ENCODE data around the gene PRODH.
"Not testable (repeated sequence)": the region's sequence is repeated elsewhere in the genome, so short reads cannot be mapped to it uniquely, and the experiment has no call there.

PRODH gene

DNA sequence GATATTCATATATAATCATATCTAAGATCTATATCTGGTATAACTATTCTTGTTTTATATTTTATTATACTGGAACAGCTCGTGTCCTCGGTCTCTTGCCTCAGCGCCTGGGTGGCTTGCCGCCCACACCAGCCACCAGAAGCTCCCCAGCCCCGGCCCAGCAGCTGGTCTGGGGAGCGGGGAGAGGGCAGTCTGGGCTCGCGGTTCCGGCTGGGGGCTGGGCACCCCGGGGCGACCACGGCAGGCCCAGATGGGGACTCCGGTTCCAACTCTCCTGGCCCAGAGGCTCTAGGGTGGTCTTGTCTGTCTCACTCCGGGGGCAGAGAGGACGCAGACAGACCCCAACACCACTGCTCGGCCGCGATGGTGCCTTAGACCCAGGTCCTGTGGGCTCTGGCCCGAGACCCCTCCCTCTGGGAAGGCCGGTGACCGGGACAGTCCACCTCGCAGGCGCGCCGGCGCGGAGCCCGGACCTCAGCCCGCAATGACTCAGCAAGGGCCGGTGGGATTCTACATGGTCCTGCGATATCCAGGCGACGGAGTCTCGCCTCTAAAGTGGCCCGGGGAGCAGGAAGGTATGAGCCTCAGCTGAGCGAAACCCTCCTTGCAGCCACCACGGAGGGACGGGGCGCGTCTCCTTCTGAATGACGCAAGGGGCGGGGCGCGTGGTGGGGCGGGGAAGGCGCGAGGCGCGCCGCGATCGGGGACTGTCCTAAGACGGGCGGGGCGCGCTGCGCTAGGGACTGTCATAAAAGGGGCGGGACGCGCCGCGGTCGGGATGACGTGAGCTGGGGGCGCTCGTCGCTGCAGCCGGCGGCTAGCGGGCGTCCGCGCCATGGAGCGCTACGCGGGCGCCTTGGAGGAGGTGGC is 30.3 kb downstream of the PRODH start, which contains the start of gene DGCR6:
Gene DGCR6, plus strand, starts transcription at position 781 of the 870 bp plus-strand sequence. Its CDS starts 55 bp downstream, at position 836.
- no peak for DNase-seq (ENCODE audit: low spot score)

DNA sequence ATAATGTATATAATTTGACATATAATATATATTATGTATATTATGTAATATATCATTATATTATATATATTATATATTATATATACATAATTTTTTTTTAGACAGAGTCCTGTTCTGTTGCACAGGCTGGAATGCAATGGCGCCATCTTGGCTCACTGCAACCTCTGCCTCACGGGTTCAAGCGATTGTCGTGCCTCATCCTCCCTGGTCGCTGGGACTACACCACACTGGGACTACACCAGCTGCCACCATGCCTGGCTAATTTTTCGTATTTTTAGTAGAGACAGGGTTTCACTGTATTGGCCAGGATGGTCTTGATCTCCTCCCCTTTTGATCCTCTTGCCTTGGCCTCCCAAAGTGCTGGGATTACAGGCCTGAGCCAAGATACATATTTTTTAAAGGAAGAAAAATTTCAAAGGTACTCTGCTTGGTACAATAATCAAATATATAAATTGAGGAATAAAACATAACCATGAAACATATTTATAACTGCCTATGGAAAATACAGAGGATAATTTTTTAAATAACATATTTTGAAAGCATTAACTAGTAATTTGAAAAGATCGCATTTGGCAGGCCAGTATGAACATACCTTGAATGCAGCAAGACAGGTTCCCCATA is 39.9 kb downstream of the PRODH start:
- not testable (repeated sequence) for DNase-seq (ENCODE audit: low spot score)

DNA sequence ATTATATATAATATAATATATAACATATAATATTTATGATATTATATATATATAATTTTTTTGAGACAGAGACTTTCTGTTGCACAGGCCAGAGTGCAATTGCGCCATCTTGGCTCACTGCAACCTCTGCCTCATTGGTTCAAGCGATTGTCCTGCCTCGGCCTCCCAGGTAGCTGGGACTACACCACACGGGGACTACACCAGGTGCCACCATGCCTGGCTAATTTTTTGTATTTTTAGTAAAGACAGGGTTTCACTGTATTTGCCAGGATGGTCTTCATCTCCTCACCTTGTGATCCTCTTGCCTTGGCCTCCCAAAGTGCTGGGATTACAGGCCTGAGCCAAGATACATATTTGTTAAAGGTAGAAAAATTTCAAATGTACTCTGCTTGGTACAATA is 42.3 kb downstream of the PRODH start:
- DNase-seq (ENCODE audit: low spot score): not testable (repeated sequence)

DNA sequence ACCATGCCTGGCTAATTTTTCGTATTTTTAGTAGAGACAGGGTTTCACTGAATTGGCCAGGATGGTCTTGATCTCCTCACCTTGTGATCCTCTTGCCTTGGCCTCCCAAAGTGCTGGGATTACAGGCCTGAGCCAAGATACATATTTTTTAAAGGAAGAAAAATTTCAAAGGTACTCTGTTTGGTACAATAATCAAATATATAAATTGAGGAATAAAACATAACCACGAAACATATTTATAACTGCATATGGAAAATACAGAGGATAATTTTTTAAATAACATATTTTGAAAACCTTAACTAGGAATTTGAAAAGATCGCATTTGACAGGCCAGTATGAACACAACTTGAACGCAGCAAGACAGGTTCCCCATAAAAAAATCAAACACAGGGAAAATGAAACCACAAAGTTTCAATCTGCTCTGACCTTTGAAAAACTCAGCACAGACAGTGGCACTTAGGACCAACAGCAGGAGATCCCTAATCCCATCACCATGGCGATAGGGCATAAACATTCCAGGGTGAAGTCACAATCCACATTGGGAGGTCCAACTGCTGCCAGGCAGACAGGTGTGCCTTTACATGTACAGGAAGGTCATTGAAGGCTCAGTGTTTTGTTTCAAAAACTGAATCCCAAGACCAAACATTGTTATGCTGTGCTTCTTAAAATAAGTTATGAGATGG is 45.4 kb downstream of the PRODH start:
- not testable (repeated sequence) for DNase-seq (ENCODE audit: low spot score)

DNA sequence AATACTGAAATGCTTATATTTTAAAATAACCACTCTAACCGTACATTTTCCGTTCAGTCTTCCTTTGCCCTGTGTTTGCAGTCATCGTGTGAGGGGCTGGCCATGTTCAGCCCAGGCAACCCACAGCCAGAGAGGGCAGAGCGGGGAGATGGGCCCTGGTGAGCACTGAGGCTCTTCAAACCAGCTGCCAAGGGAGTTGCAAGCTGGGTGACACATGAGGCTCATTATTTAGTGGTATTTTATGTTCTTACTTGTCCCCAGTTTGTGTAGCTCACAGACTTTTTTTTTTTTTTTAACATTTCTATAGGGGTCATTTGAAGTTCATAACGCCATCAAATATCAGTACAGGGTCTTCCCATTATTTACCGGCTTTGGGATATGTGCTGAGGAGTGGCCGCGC is 48.0 kb downstream of the PRODH start:
- DNase-seq (ENCODE audit: low spot score): no peak

DNA sequence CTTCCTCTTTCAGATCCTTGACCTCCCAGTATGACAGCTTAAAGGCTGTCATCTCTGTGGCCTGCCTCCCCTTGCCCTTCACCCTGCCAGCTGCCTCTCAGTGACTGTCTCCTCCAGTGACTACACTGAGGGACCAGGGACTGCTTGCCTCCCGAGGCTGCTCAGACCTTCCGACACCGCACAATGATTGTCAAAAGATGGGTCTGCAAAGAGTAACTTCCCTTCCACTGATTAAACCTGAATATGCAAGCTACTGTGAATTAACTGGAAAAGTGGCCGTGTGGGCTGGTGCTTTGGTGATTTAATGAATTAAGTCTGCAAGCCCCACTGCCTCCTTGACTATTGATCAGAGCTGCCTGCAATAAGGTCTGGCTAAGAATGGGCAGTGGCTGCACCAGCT is 51.6 kb downstream of the PRODH start:
- not testable (repeated sequence) for DNase-seq (ENCODE audit: low spot score)

DNA sequence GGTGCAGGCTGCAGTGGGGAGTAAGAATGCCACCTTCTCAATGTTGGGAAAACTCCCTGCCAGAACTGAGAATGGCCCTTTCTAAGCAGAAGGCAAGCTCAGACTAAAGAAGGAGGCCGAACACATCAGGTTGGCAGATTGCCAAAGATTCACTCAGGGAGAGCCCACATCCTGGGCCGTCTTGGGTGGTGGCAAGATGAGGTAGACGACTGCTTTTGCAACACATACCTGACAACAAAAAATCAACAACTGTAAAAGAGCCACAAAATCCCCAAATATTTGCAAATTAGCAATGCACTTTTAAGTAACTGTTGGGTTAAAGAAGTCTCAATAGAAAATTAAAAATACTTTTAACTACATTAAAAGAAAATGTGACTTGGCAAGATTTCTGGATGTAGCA is 54.8 kb downstream of the PRODH start:
- peak; percentile 78 for DNase-seq (ENCODE audit: low spot score)

Data from CD4-positive, alpha-beta T cell treated with Interleukin-2 at 100 ng/mL for 4 hours (primary cell).